Measurements from ENCODE around the gene GPSM1.

GPSM1 gene

DNA sequence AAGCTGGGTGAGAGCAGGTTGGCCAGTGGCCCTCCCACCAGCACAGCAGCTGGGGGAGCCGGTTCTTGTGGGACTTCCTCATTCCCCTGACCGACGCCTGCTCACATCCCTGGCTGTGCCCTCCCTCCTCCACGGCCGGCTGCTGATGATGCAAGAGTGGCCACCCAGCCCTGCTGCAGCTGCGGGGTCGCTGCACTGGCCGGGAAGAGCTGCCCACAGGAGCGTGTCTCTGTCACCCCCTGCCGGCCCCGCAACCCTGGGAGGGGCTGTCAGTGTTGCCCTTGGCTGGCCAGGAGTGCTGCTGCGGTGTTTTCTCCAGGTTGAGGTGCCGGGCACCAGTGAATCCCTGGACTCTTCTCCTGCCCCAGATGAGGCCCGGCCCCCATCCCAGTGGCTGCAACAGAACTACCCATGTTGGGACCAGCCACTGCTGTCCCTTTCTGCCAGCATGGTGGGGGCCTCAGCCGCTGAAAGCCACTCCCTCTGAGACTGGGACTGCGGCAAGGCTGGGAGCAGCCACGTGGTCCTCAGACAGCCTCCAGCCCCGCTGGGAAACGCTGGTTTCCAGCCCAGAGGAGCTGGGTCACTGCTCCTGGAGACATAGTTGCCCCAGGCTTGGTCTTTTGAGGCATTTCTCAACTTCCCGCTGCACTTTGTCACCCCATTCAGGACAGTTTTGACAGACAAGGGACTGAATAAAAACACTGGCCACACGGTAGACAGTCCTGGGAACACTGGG, 45.4 kb downstream of the GPSM1 start:
- DNase-seq (ENCODE audit: low read depth in 2 of 2, low spot score in 1 of 2), result no peak

DNA sequence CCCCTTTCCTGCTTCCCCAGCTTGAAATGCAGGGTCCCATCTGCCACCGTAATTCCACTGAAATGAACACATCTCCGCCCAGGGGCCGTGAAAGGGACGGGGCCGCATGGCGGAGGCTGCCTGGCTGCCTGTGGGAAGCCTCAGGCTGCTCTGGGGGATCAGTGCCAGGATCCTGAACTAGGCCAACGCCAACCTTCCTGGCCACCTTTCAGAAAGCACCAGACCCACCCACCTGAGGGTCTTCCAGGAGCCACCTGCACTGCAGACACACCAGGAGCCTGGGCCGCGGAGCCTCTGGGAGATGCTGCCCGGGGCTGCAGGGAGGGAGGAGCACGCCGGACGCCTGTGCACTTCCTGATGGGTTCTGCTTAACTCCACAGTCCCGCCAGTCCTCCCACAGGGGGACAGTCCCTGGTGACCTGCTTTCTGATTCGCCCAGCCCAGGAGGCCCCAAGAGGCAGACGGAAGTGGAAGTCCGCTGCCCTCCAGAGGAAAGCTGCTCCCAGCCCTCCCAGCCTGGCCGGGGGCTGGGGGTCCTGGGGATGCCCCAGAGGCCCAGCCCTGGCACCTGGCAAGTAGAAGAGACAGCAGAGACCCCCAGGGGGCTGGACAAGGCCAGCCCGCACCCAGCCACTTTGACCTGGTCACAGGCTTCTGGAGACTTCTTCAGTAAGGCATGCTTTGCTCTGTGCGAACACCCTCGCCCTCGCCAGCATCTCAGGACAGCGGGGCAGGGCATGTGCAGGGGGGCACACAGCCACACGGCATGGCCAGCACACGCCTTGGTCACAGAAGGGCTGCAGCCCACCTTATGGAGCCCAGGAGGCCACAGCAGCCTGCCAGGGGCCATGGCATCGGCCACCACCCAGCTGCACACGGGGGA, 46.2 kb downstream of the GPSM1 start, which contains the start of gene CARD9:
CARD9 (minus strand) TSS at position 370 of the 883 bp plus-strand sequence. CDS start 1,591 bp downstream, outside the sequence.
- no peak for DNase-seq (ENCODE audit: low read depth in 2 of 2, low spot score in 1 of 2)

DNA sequence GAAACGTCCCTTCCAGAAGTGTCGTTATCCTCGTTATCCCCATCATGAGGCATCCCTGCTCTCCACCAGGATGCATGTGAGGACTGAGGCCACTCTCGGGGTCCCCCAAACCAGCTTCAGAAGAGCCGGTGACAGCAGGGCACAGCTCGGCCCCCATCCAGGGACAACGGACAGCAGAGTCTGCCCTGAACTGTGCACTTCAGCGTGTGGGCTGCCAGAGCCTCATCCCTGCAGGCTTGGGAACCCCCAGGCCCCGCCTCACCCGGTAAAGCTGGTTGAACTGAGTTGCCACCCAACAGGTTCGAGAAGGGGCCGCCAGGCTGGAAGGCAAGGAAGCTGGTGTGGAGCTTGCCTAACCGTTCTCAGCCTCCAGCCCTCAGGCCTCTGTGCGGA, 46.8 kb downstream of the GPSM1 start:
- no peak for DNase-seq (ENCODE audit: low read depth in 2 of 2, low spot score in 1 of 2)

DNA sequence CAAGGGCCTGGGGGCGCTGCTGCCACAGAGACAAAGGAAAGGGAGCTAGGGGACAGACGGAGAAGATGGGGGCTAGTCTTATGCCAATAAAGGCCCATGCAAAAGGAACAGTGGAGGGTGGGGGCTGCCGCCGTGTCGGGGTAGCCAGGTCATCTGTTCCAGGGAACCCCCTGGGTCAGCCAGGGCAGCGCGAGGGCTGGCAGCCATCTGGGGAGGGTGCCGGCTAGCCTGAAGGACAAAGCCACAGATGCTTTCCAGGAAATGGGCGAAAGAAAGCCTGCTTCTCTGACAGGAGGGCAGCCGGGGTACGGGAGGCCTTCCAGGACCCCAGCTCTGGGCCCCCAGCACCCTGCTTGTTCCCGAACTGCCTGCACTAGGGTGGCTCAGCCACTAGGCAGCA, 47.8 kb downstream of the GPSM1 start:
- no peak for DNase-seq (ENCODE audit: low read depth in 2 of 2, low spot score in 1 of 2)

DNA sequence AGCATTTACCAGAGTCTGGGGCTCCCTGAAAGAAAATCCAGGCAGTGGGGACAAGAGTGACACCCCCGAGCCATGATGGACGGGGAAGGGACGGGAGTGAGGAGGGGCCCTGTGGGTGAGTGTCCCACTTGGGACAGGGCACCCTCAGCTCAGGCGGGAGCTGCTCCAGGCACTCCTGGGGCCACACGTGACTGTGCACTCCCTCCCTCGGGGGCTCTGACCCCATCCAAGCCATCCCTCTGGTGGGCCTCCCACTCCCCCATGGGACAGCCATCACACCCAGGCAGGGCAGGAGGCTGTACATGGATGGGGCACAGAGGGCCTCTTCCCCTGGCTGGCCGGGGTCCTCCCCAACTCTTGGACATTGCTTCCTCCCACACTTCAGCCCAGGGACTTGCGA, 49.1 kb downstream of the GPSM1 start:
- DNase-seq (ENCODE audit: low read depth in 2 of 2, low spot score in 1 of 2), result no peak

DNA sequence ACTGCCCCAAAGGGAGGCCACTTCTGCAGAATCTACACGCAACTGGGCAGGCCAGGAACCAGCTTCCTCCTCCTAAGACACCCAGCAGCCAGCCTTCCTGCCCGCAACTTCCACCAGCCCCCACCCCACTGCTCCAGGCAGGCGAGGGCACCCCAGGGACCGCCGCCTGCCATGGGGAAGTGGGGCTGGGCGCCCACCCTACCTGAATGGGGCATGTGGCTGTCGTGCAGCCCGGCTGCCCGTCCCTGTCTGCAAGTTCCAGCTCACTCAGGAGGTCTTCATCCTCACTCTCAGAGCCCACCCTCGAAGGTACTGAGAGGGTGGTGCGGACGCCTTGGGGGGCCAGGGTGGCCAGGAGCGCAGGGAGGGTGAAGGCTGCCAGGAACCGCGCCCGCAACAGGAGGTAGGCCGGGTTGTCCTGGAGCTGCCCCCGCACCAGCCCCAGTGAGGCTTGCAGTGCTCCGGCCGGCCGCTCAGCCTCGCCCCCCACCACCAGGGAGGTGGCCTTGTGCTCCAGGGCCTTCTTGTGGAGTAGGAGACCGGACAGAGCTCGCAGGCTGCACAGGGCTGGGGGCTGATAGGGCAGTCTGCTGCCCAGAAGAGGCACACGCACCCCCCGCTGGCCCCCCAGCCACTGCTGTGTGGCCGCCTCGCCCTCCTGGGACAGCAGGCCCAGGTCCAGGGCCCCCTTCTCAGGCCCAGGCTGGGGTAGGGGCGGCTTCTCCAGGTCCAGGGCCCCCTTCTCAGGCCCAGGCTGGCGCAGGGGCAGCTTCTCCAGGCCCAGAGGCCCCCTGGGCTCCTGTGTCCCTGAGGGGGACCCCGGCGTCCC, 50.2 kb downstream of the GPSM1 start:
- DNase-seq (ENCODE audit: low read depth in 2 of 2, low spot score in 1 of 2), result no peak

DNA sequence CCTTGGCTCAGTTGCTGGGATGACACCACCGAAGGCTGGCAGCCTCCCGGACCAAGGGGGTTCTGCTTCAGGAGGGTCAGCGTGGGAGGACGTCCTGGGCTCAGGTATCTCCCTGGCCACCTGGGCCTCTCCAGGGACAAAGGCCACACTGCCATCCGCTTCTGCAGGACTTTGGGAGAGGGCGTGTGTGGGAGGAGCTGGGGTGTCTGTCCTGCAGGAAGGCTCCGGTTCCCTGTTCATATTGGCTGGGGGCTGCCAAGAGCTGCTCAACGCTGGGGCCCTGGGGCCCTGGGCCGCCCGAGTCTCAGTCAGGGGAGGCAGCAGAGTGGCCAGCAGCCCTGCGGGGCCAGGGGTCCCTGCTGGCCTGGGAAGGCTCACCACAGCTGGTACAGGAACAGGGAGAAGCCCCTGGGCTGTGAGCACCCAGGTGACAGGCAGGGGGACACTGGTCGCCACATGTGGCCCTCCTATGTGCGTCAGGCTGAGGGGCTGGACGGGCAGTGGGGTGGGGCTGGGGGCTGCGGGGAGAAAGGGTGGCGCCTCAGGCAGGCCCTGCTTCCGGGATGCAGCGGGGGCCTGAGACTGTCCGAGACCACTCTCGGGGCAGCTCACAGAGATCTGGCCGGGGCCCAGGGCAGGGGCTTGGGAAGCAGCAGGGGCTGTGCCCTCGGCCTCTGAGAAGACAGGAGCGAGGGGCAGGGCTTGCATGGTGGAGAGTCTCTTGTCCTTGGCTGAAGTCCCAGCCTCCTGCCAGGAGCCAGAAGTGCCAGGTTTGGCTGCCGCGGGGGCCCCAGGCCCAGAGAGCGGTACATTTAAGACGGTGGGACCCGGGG, 51.0 kb downstream of the GPSM1 start:
- DNase-seq (ENCODE audit: low read depth in 2 of 2, low spot score in 1 of 2), result no peak

DNA sequence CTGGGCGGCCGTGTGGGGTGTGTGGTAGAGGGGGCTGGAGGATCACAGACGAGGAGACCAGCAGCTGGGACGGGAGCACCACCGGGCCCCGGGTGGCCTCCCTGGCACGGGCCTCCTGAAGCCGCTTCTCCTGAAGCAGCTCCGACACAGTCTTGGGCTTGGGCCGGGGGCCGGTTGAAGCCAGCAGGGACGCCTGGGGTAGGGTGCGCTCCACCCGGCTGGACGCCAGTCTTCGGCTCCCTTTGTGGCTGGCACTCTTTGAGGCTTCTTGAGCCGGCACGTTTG, 51.6 kb downstream of the GPSM1 start:
- no peak for DNase-seq (ENCODE audit: low read depth in 2 of 2, low spot score in 1 of 2)

DNA sequence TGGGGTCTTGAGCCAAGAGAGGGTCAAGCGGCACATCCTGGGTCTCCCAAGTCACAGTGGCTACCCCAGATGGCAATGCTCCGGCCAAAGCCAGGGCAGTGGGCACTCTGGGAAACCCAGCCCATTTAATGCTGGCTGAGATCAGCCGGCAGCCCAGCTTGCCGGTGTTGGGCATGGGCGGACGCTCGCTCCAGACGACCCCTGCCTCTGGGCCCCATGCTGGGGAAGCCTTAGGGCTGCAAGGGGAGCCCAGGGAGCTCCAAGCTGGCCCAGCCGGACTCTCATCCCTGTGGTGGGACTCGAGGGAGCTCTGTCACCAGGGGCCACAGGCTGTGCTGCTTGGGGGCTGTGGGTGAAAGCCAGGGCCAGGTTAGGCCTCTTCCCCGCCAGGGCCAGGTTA, 52.1 kb downstream of the GPSM1 start:
- DNase-seq (ENCODE audit: low read depth in 2 of 2, low spot score in 1 of 2), result no peak

DNA sequence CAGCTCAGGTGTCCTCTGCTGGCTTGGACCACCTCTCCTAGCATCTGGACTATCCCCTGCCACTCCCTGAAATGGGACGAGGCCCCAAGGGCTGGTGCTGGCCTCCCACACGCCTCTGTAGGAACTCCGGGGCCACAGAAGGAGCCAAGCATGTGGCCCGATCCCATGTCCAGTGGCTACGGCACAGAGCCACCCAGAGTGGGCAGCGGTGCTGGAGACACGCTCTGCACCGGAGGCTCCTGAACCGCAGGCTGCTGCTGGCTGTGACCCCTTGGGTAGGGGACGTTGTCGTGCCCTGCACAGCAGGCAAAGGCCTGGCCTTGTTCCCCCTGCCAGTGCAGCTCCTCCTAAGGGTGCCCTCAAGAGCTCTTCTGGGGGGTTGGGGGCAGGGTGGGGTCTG, 52.6 kb downstream of the GPSM1 start:
- DNase-seq (ENCODE audit: low read depth in 2 of 2, low spot score in 1 of 2), result no peak

DNA sequence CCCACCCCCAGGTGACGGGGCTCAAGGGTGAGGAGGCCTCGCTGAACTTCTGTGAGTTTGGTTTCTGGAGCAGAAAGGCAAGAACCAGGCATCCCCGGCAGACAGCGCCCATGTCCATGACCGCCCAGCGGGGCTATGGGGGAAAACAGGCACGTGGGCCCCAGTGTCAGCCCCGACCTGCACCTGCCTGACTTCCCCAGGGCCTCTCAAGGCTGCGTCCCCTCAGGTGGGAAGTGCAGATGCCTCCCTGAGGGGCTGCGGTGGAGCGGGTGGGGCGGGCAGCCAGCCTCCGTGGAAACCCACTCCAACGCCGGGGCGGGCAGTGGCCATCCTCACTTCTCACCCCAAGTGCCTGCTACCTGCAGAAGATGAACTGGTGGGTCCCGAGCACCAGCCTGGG, 53.0 kb downstream of the GPSM1 start:
- no peak for DNase-seq (ENCODE audit: low read depth in 2 of 2, low spot score in 1 of 2)

DNA sequence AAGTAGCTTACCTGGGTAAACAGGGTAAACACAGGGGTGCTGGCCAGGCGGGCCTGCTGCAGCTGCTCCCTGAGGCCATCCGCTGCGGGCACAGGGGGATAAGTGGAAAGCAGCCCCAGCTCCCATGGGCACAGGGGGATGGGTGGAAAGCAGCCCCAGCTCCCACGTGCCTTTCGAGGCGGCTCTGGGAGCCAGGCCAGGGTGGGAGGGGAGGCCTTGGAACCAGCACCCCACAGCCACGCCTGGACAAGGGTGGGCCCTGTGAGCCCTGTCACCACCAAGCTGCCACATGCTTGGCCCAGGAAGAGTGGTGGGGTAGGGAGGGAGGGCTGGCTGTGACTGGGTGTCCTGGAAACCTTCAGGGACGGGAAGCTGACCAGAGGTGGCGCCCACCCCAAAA, 54.0 kb downstream of the GPSM1 start:
- no peak for DNase-seq (ENCODE audit: low read depth in 2 of 2, low spot score in 1 of 2)

DNA sequence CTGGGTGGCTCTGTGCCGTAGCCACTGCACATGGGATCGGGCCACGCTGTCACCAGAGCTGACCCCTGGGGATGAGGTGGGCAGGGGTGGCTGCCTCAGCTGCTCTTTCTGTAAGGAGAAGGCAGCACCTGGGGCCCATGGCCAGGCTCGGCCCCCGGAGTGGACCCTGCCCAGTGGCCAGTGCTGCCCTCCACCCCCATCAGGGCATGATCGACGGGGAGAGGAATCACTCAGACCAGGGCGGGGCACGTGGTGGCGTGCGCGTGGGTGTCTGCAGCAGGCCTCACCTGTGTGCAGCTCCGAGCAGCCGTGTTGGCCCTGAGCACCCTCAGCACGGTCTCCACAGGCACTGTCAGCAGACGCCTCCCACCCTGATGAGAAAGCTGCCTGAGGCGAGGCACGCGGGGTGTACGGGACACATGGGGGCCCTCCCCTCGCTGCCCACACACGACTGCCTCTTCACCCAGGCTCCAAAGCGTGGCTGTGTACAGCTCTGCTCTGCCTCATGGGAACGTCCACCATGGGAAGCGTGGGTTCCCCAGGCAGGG, 54.7 kb downstream of the GPSM1 start:
- no peak for DNase-seq (ENCODE audit: low read depth in 2 of 2, low spot score in 1 of 2)

DNA sequence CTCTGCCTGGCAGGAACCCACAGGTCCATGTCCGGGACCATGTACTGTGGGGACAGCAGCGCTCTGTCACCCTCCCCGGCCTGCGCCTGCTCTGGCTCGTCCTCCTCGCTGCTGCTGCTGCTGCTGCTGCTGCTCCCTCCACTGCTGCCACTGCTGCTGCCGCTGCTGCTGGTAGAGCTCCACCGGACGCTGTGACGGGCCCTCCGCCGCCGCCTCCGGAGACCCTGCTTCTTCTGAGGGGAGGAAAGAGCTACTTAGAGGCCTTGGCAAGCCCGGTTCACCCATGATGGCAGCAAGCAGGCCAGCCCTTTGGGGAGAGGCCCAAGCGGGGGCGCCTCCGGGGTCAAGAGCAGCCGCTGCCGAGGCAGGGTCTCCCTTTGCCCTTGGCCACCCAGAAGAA, 56.1 kb downstream of the GPSM1 start:
- DNase-seq (ENCODE audit: low read depth in 2 of 2, low spot score in 1 of 2), result no peak

DNA sequence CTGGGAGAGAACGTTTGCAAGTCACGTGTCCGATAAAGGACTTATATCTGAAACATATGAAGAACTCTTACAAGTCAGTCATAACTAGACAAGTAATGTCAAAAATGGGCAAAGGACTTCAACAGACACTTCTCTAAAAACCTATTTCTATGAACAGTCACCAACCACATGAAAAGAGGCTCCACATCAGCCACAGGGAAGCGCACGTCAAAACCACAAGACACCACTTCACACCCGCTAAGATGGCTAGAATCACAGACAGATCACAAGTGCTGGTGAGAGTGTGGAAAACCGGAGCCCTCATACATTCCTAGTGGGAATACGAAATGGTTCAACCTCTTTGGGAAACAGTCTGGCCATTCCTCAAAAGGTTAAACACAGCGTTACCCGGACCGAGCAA, 57.7 kb downstream of the GPSM1 start:
- no peak for DNase-seq (ENCODE audit: low read depth in 2 of 2, low spot score in 1 of 2)

DNA sequence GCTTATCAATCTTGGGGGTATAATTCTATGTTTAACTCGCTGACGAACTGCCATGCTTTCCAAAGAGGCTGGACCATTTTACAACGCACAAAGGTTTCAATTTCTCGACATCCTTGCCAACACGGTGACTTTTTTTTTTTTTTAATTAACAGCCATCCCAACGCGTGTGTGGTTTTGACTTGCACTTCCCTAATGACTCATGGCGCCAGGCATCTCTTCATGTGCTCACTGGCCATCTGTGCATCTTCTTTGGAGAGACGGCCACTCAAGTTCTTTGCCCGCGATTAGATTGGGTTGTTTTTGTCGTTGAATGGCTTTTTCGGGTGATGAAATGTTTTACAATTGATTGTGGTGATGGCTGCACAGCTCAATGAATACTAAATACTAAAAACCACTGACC, 58.7 kb downstream of the GPSM1 start:
- no peak for DNase-seq (ENCODE audit: low read depth in 2 of 2, low spot score in 1 of 2)

DNA sequence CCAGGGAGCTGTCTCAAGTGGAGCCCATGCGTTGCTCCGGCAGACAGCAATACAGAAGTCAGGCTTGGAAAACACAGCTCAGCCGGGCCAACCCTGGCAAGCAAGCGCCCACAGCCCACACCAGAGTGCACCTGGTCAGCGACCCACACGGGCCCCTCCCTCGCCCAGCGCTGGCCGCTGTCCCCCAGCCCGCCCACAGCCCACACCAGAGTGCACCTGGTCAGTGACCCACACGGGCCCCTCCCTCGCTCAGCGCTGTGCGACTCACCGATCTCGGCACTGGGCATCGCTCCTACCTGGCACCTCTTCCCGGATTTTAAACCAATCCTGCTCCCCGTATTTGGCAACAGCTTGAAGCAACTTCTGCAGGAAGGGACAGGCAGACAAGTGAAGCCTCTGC, 59.9 kb downstream of the GPSM1 start:
- no peak for DNase-seq (ENCODE audit: low read depth in 2 of 2, low spot score in 1 of 2)

DNA sequence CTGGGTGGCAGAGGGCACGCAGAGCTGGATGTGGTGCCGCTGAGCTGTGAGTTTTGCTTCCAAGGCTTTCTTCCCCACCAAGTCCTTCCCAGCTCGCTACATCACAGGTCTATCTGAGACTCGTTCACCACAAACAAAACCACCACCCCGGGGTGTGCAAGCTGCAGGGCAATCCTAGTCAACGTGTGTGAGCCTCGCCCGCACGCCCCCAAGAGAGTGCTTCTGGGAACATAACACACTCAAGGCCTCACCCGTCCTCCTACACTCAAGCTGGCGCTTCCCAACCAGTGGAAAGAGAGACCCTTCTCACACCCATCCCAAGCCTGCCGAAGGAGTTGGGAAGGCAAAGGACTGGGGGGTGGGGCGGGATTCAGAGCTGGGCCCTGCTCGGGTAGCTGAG, 62.1 kb downstream of the GPSM1 start:
- DNase-seq (ENCODE audit: low read depth in 2 of 2, low spot score in 1 of 2), result no peak

DNA sequence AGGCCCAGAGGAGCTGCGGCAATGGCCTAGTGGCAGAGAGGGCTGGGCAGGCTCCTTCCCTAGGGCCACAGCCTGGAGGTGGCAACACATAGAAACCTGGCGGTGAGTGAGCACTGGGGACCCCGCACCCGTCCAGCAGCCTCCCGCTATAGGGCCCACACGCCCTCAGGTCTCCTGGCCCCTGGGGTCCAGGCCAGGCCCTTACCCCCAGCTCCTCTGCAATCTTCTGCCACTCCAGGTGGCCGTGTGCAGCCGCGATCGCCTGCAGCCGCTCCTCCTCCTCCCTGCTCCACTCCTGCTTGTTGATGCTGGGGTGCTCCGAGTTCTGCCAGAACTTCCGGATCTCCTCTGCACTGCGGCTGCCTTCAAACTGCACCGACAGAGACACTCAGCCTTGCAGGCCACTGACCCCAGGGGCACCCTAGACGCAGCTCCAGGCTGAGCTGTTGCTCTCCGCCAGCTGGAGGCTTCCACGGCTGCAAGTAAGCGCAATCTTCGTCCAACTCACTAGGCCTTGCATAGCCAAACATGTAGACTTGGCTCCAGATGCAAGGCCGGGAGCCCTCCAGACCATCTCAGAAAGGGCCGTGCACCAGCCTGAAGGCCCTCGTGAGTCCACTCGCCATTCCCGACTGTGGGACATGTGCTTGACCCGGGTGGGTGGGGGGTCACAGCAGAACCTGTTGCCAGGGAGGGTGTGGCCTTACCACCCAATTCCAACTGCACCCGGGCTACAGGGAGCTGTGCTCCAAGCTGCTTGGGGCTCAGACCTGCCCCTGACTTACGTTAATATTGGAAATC, 64.6 kb downstream of the GPSM1 start:
- no peak for DNase-seq (ENCODE audit: low read depth in 2 of 2, low spot score in 1 of 2)
